Lower leg skin (tissue), 4 donors: ENCODE results near the gene MAP3K5. TPM values are rescaled to one million over a fixed set of nuclear protein-coding genes. Genes with fewer than 3 reads are reported as not detected.

ENCODE experiments used
- DNase-seq, 2 donors: peaks; one replicate each; pipeline ENCODE4 v3.0.0-alpha.2; 2019; ENCODE audit warnings: low spot score in 2 of 2
- H3K4me3 ChIP-seq: fragments of 200-600 bp; sonication (generic); 2 replicates; pipeline ENCODE4 v1.5.1; 2017; ENCODE audit warnings: mild to moderate bottlenecking, low read depth; ENCODE audit not compliant: poor library complexity, severe bottlenecking
- POLR2A ChIP-seq, 2 donors: fragments of 450-650 bp; IDR thresholded peaks; one replicate each; pipeline ENCODE4 v1.6.1; 2016 to 2017; ENCODE audit warnings: antibody characterized with exemption in 2 of 2, mild to moderate bottlenecking in 1 of 2, moderate library complexity in 1 of 2
- WGBS, 2 donors: methylation state at CpG; one replicate each; pipeline ENCODE4 v1.1.5; 2018; 5-methylcytosine and 5-hydroxymethylcytosine counted together
- intact Hi-C: fragments of 100-400 bp; cut with DNase I; formaldehyde crosslinking; loops from one replicate; pipeline ENCODE4 v1.15.0; 2023; ENCODE audit warnings: low total_unique reads
- total RNA-seq, 4 donors: library from RNA; depleted of rRNA; stranded (reverse); fragments of >200 nt; gene quantifications; one replicate each; pipeline ENCODE4 v1.1.0, GENCODE V29; 2016
- TF ChIP-seq, protein P1 (sequence below), 3 donors: fragments of 450-650 bp; IDR thresholded peaks; one replicate each; pipeline ENCODE4 v1.5.1; 2016; ENCODE audit warnings: antibody characterized with exemption in 3 of 3, mild to moderate bottlenecking in 3 of 3, moderate library complexity in 2 of 3

Gene MAP3K5
- total RNA-seq, 4 donors from 2014 or later = 18.9 to 35.2 (median 27.0) TPM

DNA sequence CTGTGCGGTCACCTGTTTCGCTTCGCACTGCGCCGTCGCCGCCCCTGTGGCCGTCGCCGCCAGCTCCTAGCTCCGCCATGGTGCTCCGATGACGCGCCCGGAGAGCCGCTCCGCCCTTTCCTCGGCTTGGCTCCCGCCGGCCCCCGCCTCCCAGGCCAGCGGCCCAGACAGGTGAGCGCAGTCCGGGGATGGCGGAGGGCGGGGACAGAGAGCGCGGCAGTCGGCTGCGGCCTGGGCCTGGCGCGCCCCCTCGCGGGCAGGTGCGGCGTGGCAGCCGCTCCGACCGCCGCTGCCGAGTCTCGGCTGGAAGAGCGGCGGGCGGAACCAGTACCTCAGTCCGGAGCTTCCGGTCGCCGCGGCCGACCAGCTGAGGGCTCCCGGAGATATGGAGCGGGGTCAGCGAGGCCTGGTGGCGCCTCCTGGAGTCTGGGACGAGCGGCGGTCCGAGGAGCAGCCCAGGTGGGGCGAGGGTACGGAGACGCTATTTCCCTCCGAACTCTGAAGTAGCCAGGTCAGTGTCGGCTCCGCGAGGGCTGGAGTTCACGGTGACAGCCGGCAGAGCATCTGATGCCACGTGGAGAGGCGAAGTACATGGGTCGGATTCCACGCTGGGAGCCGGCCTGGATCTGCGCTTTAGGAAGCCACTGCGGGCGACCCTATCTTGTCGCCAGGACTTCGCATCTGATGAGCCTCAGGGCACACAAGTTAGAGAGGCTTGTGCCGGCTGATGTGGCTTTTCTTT lies 241.8 kb downstream of the MAP3K5 start, which contains the start of gene MAP7:
TSS of gene MAP7 (minus strand) at position 93 of the 742 bp plus-strand sequence. CDS start at position 79, 14 bp downstream.
- intact Hi-C loops = no loop called here
- peak; percentile 64 to 92 for DNase-seq
- 2 to 3% methylated on average over 19 to 39 of the region's 79 CpGs for WGBS, 2 donors
- H3K4me3 ChIP-seq = peak within 1 kb of the TSS; percentile 69
- TF ChIP-seq, protein P1, sequence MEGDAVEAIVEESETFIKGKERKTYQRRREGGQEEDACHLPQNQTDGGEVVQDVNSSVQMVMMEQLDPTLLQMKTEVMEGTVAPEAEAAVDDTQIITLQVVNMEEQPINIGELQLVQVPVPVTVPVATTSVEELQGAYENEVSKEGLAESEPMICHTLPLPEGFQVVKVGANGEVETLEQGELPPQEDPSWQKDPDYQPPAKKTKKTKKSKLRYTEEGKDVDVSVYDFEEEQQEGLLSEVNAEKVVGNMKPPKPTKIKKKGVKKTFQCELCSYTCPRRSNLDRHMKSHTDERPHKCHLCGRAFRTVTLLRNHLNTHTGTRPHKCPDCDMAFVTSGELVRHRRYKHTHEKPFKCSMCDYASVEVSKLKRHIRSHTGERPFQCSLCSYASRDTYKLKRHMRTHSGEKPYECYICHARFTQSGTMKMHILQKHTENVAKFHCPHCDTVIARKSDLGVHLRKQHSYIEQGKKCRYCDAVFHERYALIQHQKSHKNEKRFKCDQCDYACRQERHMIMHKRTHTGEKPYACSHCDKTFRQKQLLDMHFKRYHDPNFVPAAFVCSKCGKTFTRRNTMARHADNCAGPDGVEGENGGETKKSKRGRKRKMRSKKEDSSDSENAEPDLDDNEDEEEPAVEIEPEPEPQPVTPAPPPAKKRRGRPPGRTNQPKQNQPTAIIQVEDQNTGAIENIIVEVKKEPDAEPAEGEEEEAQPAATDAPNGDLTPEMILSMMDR (IDR thresholded peaks at IDR 0.05) = no peak
- no peak for TF ChIP-seq POLR2A (IDR thresholded peaks at IDR 0.05)

DNA sequence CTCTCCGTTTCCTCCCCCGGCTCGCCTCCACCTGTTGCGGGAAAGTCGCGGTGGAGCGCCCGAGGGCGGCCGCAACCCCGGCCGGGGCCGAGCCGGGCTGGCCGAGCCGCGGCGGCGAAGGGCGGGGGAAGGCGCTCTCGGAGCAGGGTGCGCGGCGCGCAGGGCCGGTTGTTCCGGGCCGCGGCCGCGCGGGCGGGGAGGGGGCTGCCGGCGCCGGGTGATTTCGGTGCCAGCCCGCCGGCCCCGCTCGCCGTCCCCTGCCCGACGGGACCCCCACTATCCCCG lies 242.3 kb downstream of the MAP3K5 start:
- peak overlapping the region; percentile 69 for H3K4me3 ChIP-seq
- TF ChIP-seq POLR2A (IDR thresholded peaks at IDR 0.05) = no peak
- TF ChIP-seq, protein P1 (IDR thresholded peaks at IDR 0.05) = no peak
- intact Hi-C loops = no loop called here
- DNase-seq = no peak
- 1% methylated on average over 42 of the region's 46 CpGs; no CpG with 5 or more reads in 1 of the 2 donors for WGBS, 2 donors

DNA sequence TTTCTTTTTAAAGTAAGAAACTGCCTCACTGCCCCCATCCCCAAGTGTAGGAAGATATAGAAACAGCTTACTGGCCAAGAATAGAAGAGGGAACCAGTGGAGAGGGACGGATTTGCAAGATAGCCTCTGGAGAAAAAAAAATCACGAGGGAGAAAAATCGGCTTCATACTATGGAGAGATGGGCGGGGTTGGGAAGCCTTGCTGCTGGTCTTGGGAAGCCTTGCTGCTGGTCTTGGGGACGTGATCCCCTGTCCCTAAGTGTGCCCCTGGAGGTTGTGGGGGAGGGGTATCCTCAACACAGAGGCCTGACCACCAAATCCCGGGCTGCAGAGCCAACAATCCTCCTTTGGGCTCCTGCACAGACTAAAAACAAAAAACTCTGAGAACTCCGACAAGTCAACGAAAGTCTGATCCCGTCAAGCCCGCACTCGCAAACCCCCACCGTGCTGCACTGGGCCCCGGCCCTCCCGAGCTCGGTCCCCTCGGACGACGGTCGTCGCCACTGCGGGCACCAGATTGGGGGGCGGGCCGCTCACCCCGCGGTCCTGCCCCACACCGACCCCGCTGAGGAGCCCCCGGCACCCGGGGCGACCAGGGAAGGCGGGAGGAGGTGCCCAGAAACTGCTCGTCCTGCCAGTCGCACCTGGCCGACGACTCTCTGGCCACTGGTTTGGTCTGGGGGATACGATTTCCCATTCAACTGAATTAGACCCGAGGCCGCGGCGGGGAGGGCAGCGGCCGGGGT lies 242.8 kb downstream of the MAP3K5 start:
- H3K4me3 ChIP-seq = peak overlapping the region; percentile 69
- WGBS, 2 donors = 2 to 6% methylated on average over 7 to 41 of the region's 42 CpGs
- DNase-seq = peak; percentile 22 to 83
- TF ChIP-seq POLR2A (IDR thresholded peaks at IDR 0.05) = no peak
- TF ChIP-seq, protein P1 (IDR thresholded peaks at IDR 0.05) = no peak
- intact Hi-C loops = no loop called here

DNA sequence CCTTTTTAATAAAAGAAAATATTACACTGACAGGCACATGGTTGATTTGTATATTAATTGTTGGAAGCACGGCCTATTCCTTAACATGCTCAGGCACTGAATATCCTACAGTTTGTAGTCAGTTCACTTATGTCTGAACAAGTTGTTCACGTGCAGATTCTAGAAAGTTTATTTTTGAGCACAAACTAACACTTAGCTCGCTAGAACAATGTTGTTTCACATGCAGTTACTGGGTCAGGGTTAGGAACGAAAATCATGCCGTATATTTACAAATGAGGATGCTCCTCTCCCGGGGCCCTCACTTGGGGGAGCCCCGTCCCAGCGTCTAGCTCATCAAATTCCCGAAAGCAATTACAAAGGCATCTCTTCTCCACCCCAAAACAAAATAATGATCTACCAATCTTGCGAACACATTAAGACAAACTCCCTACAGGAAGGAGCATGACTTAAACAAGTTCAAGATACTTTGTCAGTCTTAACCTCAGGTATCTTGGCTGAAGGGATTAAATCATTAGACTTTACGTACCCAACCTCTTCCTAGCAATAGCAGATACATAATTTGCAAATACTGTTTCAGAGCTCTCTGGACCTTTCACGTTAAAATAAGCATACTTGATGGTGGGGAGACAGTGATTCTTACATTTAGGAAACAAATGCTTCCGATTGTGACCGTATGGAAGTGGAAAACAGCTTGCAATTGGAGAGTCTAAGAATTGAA lies 243.5 kb downstream of the MAP3K5 start:
- 52 to 53% methylated on average over 14 of the region's 14 CpGs for WGBS, 2 donors
- no peak for TF ChIP-seq POLR2A (IDR thresholded peaks at IDR 0.05)
- TF ChIP-seq, protein P1 (IDR thresholded peaks at IDR 0.05) = no peak
- no peak for DNase-seq
- H3K4me3 ChIP-seq = no peak overlapping the region
- intact Hi-C loops = no loop called here

DNA sequence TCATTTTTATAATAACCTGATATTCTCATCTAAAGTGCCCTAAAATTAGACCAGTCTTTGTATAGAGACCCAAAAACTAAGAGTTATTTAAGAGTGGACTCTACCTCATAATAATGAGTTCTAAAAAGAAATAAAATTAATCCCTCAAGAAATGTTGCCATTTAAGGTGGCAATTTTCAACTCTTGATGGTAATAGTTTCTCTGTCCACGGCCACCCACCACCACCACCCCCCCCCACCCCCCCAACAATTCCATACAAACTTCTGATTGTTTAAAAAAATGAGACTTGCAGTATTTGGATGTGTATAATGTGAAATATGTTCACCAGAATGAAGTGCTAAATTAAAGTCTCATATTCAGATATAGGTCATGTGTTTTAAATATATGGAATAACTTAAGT lies 244.4 kb downstream of the MAP3K5 start:
- no peak overlapping the region for H3K4me3 ChIP-seq
- intact Hi-C loops = no loop called here
- 71 to 85% methylated on average over 1 of the region's 1 CpG for WGBS, 2 donors
- DNase-seq = no peak
- TF ChIP-seq, protein P1 (IDR thresholded peaks at IDR 0.05) = no peak
- no peak for TF ChIP-seq POLR2A (IDR thresholded peaks at IDR 0.05)
